GM10266 (cell line): ENCODE data around the gene FAM53B.

Experiments used
- DNase-seq: peaks from one replicate; pipeline ENCODE4 v3.0.0; 2012; ENCODE audit errors: extremely low spot score
- CTCF ChIP-seq: IDR thresholded peaks from 2 replicates; pipeline ENCODE4 v1.5.1; 2012; ENCODE audit warnings: mild to moderate bottlenecking, low read depth; ENCODE audit not compliant: control insufficient read depth, insufficient read depth; ENCODE audit errors: missing control alignments

Gene FAM53B

DNA sequence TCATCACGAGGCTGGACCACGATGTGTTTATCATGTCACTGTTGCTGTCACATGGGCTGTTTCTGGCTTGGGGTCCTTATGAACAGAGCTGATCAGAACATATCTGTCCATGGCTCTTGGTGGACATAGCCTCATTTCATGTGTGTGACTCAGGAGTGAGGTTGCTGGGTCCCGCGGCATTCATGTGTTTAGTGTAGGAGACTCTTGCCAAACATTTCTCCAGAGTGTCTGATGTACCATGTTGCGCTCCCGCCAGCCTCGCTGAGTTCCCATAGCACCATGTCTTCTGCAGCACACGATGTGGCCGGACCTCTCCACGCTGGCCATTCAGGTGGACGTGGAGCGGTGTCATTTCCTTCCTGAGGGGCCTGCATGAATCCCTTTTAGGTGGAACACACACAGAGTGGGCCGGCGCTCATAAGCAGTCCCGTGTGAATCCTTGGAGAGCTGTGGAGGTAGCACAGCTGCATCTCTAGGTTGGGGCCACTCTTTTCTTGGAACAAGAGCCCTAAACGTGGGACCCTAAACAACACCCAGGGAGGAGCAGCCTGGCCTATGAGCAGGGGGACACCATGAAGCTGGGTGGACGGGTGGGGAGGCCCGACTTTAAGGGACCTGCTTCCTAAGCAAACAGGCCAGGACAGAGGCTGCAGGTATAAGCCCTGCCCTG is 147.9 kb downstream of the FAM53B start:
- DNase-seq, result no peak
- no peak for TF ChIP-seq CTCF

- TF ChIP-seq CTCF, result no peak
- DNase-seq, result no peak
These were observed 148.9 kb downstream of the FAM53B start for GRCh38 chr10:124595143-124595883.

DNA sequence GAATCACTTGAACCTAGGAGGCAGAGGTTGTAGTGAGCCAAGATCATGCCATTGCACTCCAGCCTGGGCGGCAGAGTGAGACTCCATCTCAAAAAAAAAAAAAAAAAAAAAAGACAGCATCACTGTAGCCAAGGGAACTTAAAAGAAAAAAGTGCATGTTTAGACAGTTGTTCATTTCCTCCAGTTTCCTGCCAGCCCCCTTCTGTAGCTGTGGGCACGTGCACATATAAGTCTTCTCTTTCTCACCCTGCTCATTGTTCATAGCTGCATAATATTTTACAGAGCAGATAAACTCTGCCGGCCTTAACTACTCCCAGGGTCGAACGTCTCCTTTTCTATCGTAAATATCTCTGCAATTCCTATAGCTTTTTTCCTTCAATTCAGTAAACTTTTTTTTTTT is 149.9 kb downstream of the FAM53B start:
- DNase-seq, result no peak
- TF ChIP-seq CTCF, result no peak

DNA sequence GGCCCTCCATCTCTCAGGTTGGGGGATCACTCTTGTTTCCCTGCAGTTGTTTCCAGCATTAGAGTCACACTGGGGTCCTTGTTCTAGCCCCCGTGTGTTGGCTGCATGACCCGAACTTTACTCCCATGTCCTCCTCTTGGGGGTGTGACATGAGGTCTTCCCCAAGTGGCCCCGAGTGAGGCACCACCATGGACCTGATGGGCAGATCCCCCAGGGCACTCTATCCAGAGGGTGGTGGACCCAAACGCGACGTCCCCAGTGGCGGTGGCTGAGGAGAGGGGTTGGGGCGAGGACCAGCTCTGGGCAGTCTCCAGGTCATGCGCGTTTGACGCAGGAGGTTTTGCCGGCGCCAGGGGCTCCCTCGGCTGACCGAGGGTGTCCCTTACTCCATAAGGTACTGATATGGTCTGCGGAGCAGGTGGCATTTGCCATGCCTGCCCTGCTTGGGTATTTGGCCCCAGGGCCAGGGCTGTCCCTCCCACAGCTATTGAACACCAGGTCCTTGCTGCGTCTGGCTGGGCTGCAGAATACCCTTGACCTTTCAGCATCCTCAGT is 150.7 kb downstream of the FAM53B start:
- no peak for TF ChIP-seq CTCF
- no peak for DNase-seq

- no peak for DNase-seq
- TF ChIP-seq CTCF, result no peak
These were observed 151.3 kb downstream of the FAM53B start for GRCh38 chr10:124592736-124593430.

GRCh38 chr10:124592101-124592500 is 152.1 kb downstream of the FAM53B start:
- TF ChIP-seq CTCF, result no peak
- no peak for DNase-seq
